ENCODE data around the gene CEP135. TPM values are rescaled to one million over a fixed set of nuclear protein-coding genes. Genes with fewer than 3 reads are reported as not detected.

CEP135 gene
- total and polyA plus RNA-seq, 3 donors from 2014 or later: 5.2 to 28.4 (median 19.9) TPM

GRCh38 chr4:56055027-56055977 lies 106.6 kb downstream of the CEP135 start:
- intact Hi-C loops (cut with DNase I; ENCODE audit: low total_unique reads): no loop called here
- Histone ChIP-seq H3K27me3 (no peaks in the 10 kb centered on the region), H3K4me1 (no peaks in the 10 kb centered on the region), H3K9me3 (no peaks in the 10 kb centered on the region), H3K27ac (no peak overlapping the region), H3K36me3 (ENCODE audit: low read depth, missing control alignments) (no peaks in the 10 kb centered on the region), H3K4me3 (no peak overlapping the region)
- no peak for DNase-seq
- WGBS, 2 donors: 56 to 64% methylated on average over 8 of the region's 8 CpGs
- TF ChIP-seq POLR2A (IDR thresholded peaks at IDR 0.05) (no peak), CTCF (IDR thresholded peaks at IDR 0.05) (no peak)

- Histone ChIP-seq H3K27me3 (no peaks in the 10 kb centered on the region), H3K27ac (no peak overlapping the region), H3K4me3 (no peak overlapping the region), H3K9me3 (no peaks in the 10 kb centered on the region), H3K4me1 (no peaks in the 10 kb centered on the region), H3K36me3 (ENCODE audit: low read depth, missing control alignments) (no peaks in the 10 kb centered on the region)
- intact Hi-C loops (cut with DNase I; ENCODE audit: low total_unique reads): no loop called here
- DNase-seq: no peak
- TF ChIP-seq CTCF (IDR thresholded peaks at IDR 0.05) (no peak), POLR2A (IDR thresholded peaks at IDR 0.05) (no peak)
- 58 to 68% methylated on average over 1 of the region's 1 CpG for WGBS, 2 donors
Measured at GRCh38 chr4:56055991-56056390, 107.2 kb downstream of the CEP135 start.

GRCh38 chr4:56058555-56058954 lies 109.8 kb downstream of the CEP135 start:
- Histone ChIP-seq H3K36me3 (ENCODE audit: low read depth, missing control alignments) (no peaks in the 10 kb centered on the region), H3K4me1 (no peaks in the 10 kb centered on the region), H3K4me3 (no peak overlapping the region), H3K27ac (no peak overlapping the region), H3K9me3 (no peaks in the 10 kb centered on the region), H3K27me3 (no peaks in the 10 kb centered on the region)
- intact Hi-C loops (cut with DNase I; ENCODE audit: low total_unique reads): no loop called here
- WGBS, 2 donors: 84 to 89% methylated on average over 2 of the region's 2 CpGs
- no peak for TF ChIP-seq POLR2A (IDR thresholded peaks at IDR 0.05)
- TF ChIP-seq CTCF (IDR thresholded peaks at IDR 0.05): no peak
- no peak for DNase-seq

- TF ChIP-seq CTCF (IDR thresholded peaks at IDR 0.05) (no peak), POLR2A (IDR thresholded peaks at IDR 0.05) (no peak)
- 57 to 58% methylated on average over 7 of the region's 7 CpGs for WGBS, 2 donors
- Histone ChIP-seq H3K9me3 (no peaks in the 10 kb centered on the region), H3K27me3 (no peaks in the 10 kb centered on the region), H3K27ac (no peak overlapping the region), H3K36me3 (ENCODE audit: low read depth, missing control alignments) (no peaks in the 10 kb centered on the region), H3K4me1 (no peaks in the 10 kb centered on the region), H3K4me3 (no peak overlapping the region)
- intact Hi-C loops (cut with DNase I; ENCODE audit: low total_unique reads): no loop called here
- no peak for DNase-seq
Measured at GRCh38 chr4:56060036-56060435, 111.3 kb downstream of the CEP135 start.
